Mucosa of descending colon (tissue), 3 donors: ENCODE measurements around the gene CPLX3. TPM values are rescaled to one million over a fixed set of nuclear protein-coding genes. Genes with fewer than 3 reads are reported as not detected.
A peak's percentile ranks its signal among the peaks of the same experiment; 100 is the strongest.

Experiments
- ATAC-seq: fragments of 200-7000 bp; cut with Tn5 transposase; one replicate; pipeline ENCODE4 v1.9.1; 2020; ENCODE audit warnings: mild to moderate bottlenecking, moderate library complexity
- DNase-seq, 3 donors: peaks; one replicate each; pipeline ENCODE4 v3.0.0-alpha.2; 2020
- H3K36me3 ChIP-seq: fragments of 200-600 bp; one replicate; pipeline ENCODE4 v1.8.0; 2021; ENCODE audit warnings: low read depth, mild to moderate bottlenecking
- H3K4me1 ChIP-seq: fragments of 200-600 bp; one replicate; pipeline ENCODE4 v1.8.0; 2021; ENCODE audit warnings: low read depth, mild to moderate bottlenecking
- H3K4me3 ChIP-seq: fragments of 200-600 bp; one replicate; pipeline ENCODE4 v1.8.0; 2021; ENCODE audit warnings: mild to moderate bottlenecking
- H3K9me3 ChIP-seq: fragments of 200-600 bp; one replicate; pipeline ENCODE4 v1.8.0; 2021; ENCODE audit warnings: mild to moderate bottlenecking
- intact Hi-C, 2 donors: fragments of 100-400 bp; cut with DNase I in 1 of 2; cut with micrococcal nuclease in 1 of 2; formaldehyde crosslinking; loops; one replicate each; pipeline versions ENCODE4 v1.11.0 to v1.11.1; 2022; cut with DNase I, micrococcal nuclease
- total RNA-seq, 3 donors: library from RNA; stranded (reverse); fragmentation: NEBNext Ultra II Directional in 2 of 3; extraction: Animal tissue kit (Norgen Biotek cat#: 25700) in 2 of 3; gene quantifications; one replicate each; pipeline versions ENCODE4 v1.2.1 to v1.2.4, GENCODE V29; 2021 to 2023
- TF ChIP-seq, protein P1 (sequence below): fragments of 200-600 bp; IDR thresholded peaks from one replicate; pipeline ENCODE4 v1.8.0; 2022; ENCODE audit warnings: antibody characterized with exemption, mild to moderate bottlenecking
- donor health status: DM: no; HTN: no; CAD: no; lungs with moderate emphysema.
- donor health status: DM: no; HTN: no; CAD: no.
- donor health status: DM: no; HTN: yes; CAD: no.

Gene CPLX3
- total RNA-seq, 3 donors from 2014 or later: 0.16 to 0.19 TPM; not detected in 1

DNA sequence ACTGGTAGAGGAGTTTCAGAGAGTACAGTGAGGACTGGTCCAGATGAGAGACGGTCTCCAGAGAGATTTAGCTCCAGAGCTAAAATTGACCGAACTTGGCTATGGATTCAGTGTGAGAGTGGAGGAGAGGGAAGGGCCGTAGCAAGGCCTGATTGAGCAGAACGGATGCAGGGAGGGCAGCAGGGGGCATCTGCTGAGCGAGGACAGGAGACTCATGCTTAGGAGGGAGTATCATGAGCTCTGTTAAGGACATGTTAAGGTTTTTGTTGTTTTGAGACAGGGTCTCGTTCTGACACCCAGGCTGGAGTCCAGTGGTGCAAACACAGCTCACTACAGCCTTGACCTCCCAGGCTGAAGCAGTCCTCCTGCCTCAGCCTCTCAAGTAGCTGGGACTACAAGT is 21.5 kb upstream of the CPLX3 start:
- Histone ChIP-seq H3K4me3 (no peak overlapping the region), H3K4me1 (peaks cover 14% of the 10 kb centered on the region), H3K9me3 (no peaks in the 10 kb centered on the region), H3K36me3 (peaks cover 9% of the 10 kb centered on the region)
- TF ChIP-seq, protein P1, sequence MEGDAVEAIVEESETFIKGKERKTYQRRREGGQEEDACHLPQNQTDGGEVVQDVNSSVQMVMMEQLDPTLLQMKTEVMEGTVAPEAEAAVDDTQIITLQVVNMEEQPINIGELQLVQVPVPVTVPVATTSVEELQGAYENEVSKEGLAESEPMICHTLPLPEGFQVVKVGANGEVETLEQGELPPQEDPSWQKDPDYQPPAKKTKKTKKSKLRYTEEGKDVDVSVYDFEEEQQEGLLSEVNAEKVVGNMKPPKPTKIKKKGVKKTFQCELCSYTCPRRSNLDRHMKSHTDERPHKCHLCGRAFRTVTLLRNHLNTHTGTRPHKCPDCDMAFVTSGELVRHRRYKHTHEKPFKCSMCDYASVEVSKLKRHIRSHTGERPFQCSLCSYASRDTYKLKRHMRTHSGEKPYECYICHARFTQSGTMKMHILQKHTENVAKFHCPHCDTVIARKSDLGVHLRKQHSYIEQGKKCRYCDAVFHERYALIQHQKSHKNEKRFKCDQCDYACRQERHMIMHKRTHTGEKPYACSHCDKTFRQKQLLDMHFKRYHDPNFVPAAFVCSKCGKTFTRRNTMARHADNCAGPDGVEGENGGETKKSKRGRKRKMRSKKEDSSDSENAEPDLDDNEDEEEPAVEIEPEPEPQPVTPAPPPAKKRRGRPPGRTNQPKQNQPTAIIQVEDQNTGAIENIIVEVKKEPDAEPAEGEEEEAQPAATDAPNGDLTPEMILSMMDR: no peak
- intact Hi-C loops: no loop called here
- ATAC-seq (no peak), DNase-seq (no peak)

DNA sequence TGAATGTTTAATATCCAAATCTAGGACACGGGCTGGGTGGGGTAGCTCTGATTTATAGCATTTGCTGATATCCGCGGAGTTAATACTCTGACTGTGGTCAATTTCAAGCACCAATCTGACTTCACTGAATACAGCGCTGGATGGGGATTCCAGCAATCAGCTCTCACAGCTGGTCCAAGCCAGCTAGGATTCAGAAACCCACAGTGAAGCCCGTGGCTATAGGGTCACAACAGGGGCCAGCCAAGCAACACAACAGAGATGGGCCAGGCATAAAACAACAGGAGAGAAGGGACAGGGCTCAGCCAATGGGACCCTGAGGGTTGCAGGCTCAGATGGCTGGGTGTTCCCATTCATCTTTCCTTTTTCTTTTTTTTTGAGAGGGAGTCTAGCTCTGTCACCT is 19.1 kb upstream of the CPLX3 start:
- Histone ChIP-seq H3K36me3 (peaks cover 3% of the 10 kb centered on the region), H3K9me3 (no peaks in the 10 kb centered on the region), H3K4me1 (peaks cover 11% of the 10 kb centered on the region), H3K4me3 (no peak overlapping the region)
- no peak for ATAC-seq
- intact Hi-C loops: no loop called here
- TF ChIP-seq, protein P1: no peak
- no peak for DNase-seq

- TF ChIP-seq, protein P1: no peak
- H3K4me3 ChIP-seq: no peak overlapping the region
- H3K36me3 ChIP-seq: no peaks in the 10 kb centered on the region
- peak; percentile 90 for ATAC-seq
- intact Hi-C loops: no loop called here
- peaks cover 11% of the 10 kb centered on the region for H3K4me1 ChIP-seq
- DNase-seq: peak; percentile 65 to 82 (median 74)
- H3K9me3 ChIP-seq: no peaks in the 10 kb centered on the region
Measured at GRCh38 chr15:74808078-74808839, 18.2 kb upstream of the CPLX3 start.

DNA sequence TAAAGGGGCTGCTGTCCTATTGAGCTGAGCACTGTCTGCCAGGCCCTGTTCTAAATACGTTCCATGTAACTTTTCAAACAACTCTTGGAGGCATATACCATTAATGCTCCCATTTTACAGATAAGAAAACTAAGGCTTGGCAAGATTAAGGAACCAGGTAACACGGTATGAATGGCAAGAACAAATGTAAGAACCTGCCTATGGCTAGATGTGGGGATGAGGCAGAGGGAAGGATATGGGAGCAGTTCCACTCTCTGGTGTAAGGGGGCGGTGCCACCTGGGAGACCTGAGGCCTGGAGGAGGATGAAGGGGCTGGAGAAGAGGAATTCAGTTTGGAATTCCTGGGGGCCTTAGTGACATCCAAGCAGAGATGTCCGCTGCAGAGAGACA is 17.6 kb upstream of the CPLX3 start:
- Histone ChIP-seq H3K36me3 (no peaks in the 10 kb centered on the region), H3K9me3 (no peaks in the 10 kb centered on the region), H3K4me1 (peaks cover 11% of the 10 kb centered on the region), H3K4me3 (no peak overlapping the region)
- intact Hi-C loops: no loop called here
- TF ChIP-seq, protein P1: no peak
- DNase-seq (no peak), ATAC-seq (no peak)

GRCh38 chr15:74809242-74809641 is 17.2 kb upstream of the CPLX3 start:
- ATAC-seq (no peak), DNase-seq (no peak)
- Histone ChIP-seq H3K4me1 (peaks cover 11% of the 10 kb centered on the region), H3K9me3 (no peaks in the 10 kb centered on the region), H3K4me3 (no peak overlapping the region), H3K36me3 (no peaks in the 10 kb centered on the region)
- intact Hi-C loops: no loop called here
- TF ChIP-seq, protein P1: no peak

DNA sequence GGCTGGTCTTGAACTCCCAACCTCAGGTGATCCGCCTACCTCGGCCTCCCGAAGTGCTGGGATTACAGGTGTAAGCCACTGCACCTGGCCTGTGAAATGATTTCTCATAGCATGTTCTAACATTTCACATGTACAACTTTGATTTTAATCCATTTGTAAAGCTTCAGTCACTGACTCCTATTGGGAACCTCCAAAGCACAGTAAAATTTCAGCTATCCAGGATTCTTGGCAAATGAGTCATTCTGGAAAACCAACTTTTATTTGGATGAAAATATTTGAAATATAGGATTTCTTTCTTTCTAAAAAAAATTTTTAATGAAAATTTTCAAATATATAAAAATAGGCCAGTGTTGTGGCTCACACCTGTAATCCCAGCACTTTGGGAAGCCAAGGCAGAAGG is 16.5 kb upstream of the CPLX3 start:
- Histone ChIP-seq H3K4me1 (peaks cover 14% of the 10 kb centered on the region), H3K4me3 (no peak overlapping the region), H3K36me3 (no peaks in the 10 kb centered on the region), H3K9me3 (no peaks in the 10 kb centered on the region)
- ATAC-seq: no peak
- TF ChIP-seq, protein P1: no peak
- DNase-seq: no peak
- intact Hi-C loops: no loop called here
